ENCODE results near the gene FAM222A. TPM values are rescaled to one million over a fixed set of nuclear protein-coding genes. Genes with fewer than 3 reads are reported as not detected.

Gene FAM222A
- total RNA-seq, 1 donor from 2014 or later, result 13.9 TPM

DNA sequence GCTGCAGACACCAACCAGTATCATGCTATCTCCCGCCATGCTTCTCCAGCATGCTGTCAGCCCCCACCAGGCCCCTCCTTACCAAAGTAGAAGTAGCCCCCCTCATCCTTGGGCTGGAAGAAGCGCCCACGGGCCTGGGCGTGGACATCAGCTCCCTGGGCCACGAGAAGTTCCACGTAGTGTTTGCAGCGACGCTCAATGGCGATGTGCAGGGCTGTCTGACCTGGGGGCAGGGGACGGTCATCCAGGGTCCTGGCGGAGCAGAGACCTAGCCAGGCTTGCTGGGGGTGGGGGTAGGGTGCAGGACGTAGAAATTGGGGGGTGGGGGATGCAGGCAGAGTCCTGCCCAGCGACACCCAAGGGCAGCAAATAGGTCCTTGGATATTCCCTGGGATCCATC, 86.9 kb downstream of the FAM222A start:
- H3K4me3 Mint-ChIP-seq, result no peak overlapping the region
- no peaks in the 10 kb centered on the region for H3K36me3 Mint-ChIP-seq (ENCODE audit: low read depth)
- no peaks in the 10 kb centered on the region for H3K4me1 Mint-ChIP-seq
- TF ChIP-seq, protein P1, sequence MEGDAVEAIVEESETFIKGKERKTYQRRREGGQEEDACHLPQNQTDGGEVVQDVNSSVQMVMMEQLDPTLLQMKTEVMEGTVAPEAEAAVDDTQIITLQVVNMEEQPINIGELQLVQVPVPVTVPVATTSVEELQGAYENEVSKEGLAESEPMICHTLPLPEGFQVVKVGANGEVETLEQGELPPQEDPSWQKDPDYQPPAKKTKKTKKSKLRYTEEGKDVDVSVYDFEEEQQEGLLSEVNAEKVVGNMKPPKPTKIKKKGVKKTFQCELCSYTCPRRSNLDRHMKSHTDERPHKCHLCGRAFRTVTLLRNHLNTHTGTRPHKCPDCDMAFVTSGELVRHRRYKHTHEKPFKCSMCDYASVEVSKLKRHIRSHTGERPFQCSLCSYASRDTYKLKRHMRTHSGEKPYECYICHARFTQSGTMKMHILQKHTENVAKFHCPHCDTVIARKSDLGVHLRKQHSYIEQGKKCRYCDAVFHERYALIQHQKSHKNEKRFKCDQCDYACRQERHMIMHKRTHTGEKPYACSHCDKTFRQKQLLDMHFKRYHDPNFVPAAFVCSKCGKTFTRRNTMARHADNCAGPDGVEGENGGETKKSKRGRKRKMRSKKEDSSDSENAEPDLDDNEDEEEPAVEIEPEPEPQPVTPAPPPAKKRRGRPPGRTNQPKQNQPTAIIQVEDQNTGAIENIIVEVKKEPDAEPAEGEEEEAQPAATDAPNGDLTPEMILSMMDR (conservative IDR thresholded peaks at IDR 0.05), result no peak
- H3K9me3 Mint-ChIP-seq, result no peaks in the 10 kb centered on the region
- DNase-seq (ENCODE audit: low read depth, low spot score), result no peak
- no peak overlapping the region for H3K27ac Mint-ChIP-seq (ENCODE audit: unreplicated experiment)
- no peaks in the 10 kb centered on the region for H3K27me3 Mint-ChIP-seq (ENCODE audit: low read depth)

DNA sequence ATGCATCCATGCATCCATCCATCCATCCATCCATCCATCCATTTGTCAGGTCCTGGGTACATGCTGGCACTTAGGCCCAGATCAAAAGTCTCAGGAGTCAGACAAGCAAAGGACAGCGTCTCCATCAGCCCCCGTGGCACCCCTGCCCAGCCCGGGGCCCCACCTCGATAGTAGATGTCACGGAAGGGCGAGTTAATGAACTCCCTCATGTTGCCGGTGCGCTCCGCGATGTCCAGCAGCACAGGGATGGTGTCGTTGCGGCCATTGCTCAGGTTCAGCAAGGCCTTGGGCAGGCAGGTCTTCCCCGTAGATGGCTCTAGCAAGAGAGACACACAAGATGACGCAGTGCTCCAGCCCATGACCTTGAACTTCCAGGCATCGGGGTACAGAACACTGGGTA, 89.2 kb downstream of the FAM222A start:
- TF ChIP-seq, protein P1 (conservative IDR thresholded peaks at IDR 0.05), result no peak
- no peak overlapping the region for H3K27ac Mint-ChIP-seq (ENCODE audit: unreplicated experiment)
- H3K27me3 Mint-ChIP-seq (ENCODE audit: low read depth), result no peaks in the 10 kb centered on the region
- no peaks in the 10 kb centered on the region for H3K4me1 Mint-ChIP-seq
- no peak overlapping the region for H3K4me3 Mint-ChIP-seq
- H3K36me3 Mint-ChIP-seq (ENCODE audit: low read depth), result no peaks in the 10 kb centered on the region
- no peak for DNase-seq (ENCODE audit: low read depth, low spot score)
- no peaks in the 10 kb centered on the region for H3K9me3 Mint-ChIP-seq

GRCh38 chr12:109803678-109804077, 90.1 kb downstream of the FAM222A start:
- H3K9me3 Mint-ChIP-seq, result no peaks in the 10 kb centered on the region
- no peaks in the 10 kb centered on the region for H3K4me1 Mint-ChIP-seq
- TF ChIP-seq, protein P1 (conservative IDR thresholded peaks at IDR 0.05), result no peak
- H3K4me3 Mint-ChIP-seq, result no peak overlapping the region
- DNase-seq (ENCODE audit: low read depth, low spot score), result no peak
- no peaks in the 10 kb centered on the region for H3K27me3 Mint-ChIP-seq (ENCODE audit: low read depth)
- no peak overlapping the region for H3K27ac Mint-ChIP-seq (ENCODE audit: unreplicated experiment)
- no peaks in the 10 kb centered on the region for H3K36me3 Mint-ChIP-seq (ENCODE audit: low read depth)

DNA sequence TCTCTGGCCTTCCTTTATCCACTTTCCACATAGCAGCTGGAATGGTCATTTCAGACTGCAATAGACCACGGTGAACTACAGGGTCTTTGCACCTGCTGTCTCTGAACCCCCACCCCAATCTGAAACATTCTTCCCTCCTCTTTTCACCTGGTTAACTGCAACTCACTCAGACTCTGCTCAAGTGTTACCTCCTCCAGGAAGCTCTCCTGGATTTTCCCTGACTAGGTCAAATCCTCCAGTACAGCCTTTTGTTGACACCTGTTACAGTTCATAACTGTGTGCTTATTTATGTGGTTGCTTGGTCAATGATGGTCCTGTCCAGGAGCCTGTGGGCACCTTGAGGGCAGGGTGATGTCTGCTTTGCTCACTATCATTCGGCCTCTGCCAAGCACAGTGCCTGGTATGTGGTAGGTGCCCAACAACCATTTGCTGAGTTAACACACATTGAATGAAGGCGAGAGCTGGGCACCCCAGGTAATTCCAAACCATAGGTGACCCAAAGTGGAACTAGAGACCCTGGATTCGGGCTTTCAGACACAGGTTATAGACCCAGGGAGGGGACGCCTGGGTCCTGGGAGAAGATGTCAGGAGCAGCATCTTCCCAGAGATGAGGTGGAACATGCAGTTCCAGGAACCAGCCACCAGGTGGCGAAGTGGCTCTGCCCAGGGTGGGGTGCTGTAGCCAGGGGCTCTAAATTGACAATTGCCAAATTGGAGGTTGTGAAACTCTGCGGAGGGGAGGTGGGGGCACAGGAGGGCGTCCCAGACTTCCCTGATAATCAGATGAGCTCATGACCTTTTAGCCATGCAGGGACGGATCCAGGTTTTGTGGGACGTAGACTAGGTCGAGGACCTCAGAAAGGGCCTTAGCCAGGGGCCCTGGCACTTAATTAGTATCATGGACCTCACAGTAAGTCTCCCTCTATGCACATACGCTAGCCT, 91.5 kb downstream of the FAM222A start:
- Mint-ChIP-seq H3K4me1 (no peaks in the 10 kb centered on the region), H3K4me3 (no peak overlapping the region), H3K27me3 (ENCODE audit: low read depth) (no peaks in the 10 kb centered on the region), H3K27ac (ENCODE audit: unreplicated experiment) (no peak overlapping the region), H3K36me3 (ENCODE audit: low read depth) (no peaks in the 10 kb centered on the region), H3K9me3 (no peaks in the 10 kb centered on the region)
- DNase-seq (ENCODE audit: low read depth, low spot score), result peak; percentile 68
- TF ChIP-seq, protein P1 (conservative IDR thresholded peaks at IDR 0.05), result peak; percentile 97

DNA sequence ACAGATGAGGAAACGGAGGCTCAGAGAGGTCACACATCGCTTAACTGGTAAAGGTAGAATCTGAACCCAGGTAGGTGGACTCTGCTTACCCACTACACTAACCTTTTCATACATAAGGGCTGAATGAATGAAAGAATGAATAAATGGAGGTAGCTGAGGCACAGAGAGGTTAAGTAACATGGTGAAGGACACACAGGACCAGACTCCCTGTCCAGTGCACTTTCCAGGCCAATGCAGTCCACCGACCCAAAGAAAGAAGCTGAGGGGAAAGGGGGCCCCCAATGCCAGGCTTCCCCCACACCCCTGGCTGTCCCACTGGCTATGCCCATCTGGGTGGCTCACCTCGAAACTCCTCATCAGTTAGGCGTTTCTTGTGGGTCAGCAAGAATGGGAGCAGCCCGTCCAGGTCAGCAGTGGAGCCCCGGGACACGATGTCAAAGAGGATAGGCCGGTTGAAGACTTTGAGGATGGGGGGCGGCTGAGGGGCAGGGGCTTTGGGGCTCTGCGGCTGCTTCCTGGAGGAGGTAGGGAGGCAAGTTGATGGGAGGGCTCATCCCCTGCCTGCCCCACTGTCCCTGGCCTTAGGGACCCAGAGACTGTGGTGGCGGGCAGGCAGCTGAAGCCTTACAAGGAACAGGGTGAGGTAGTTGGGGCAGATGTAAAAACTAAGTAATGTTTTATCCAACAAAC, 94.5 kb downstream of the FAM222A start:
- H3K27me3 Mint-ChIP-seq (ENCODE audit: low read depth), result no peaks in the 10 kb centered on the region
- H3K4me1 Mint-ChIP-seq, result no peaks in the 10 kb centered on the region
- no peak overlapping the region for H3K27ac Mint-ChIP-seq (ENCODE audit: unreplicated experiment)
- H3K4me3 Mint-ChIP-seq, result no peak overlapping the region
- no peak for DNase-seq (ENCODE audit: low read depth, low spot score)
- TF ChIP-seq, protein P1 (conservative IDR thresholded peaks at IDR 0.05), result no peak
- no peaks in the 10 kb centered on the region for H3K36me3 Mint-ChIP-seq (ENCODE audit: low read depth)
- H3K9me3 Mint-ChIP-seq, result no peaks in the 10 kb centered on the region

Measured in neural crest cell (in vitro differentiated cells).